Activated CD8-positive, alpha-beta T cell treated with anti-CD3 and anti-CD28 coated beads for 36 hours (primary cell): ENCODE results near the gene MAP2K5. TPM values are rescaled to one million over a fixed set of nuclear protein-coding genes. Genes with fewer than 3 reads are reported as not detected.

Experiments
- ATAC-seq: fragments of 200-7000 bp; cut with Tn5 transposase; one replicate; pipeline ENCODE4 v1.10.0; 2021; ENCODE audit warnings: mild to moderate bottlenecking, moderate library complexity
- CTCF ChIA-PET: fragments of 350-600 bp; sonication (Branson Sonifier 250); formaldehyde crosslinking; loops from one replicate; lab custom pipeline; 2021; ENCODE audit warnings: antibody characterized with exemption; lab: Charles Lee
- POLR2A ChIA-PET: fragments of 350-600 bp; sonication (Branson Sonifier 250); formaldehyde crosslinking; loops from one replicate; lab custom pipeline; 2021; ENCODE audit warnings: antibody characterized with exemption; lab: Charles Lee
- DNase-seq: peaks from one replicate; pipeline ENCODE4 v3.0.0-alpha.2; 2020
- H3K27ac Mint-ChIP-seq: one replicate; pipeline ENCODE4 v1.8.0; 2021; ENCODE audit warnings: mild to moderate bottlenecking, mixed read lengths
- H3K27me3 Mint-ChIP-seq: one replicate; pipeline ENCODE4 v1.8.0; 2021; ENCODE audit warnings: mixed read lengths
- H3K36me3 Mint-ChIP-seq: one replicate; pipeline ENCODE4 v1.8.0; 2021; ENCODE audit warnings: low read depth, mixed read lengths
- H3K4me1 Mint-ChIP-seq: one replicate; pipeline ENCODE4 v1.8.0; 2021; ENCODE audit warnings: low read depth, mixed read lengths
- H3K4me3 Mint-ChIP-seq: one replicate; pipeline ENCODE4 v1.8.0; 2021; ENCODE audit warnings: mild to moderate bottlenecking, moderate library complexity, mixed read lengths
- H3K9me3 Mint-ChIP-seq: one replicate; pipeline ENCODE4 v1.8.0; 2021; ENCODE audit warnings: mixed read lengths
- CTCF ChIP-seq: fragments of 200-600 bp; IDR thresholded peaks from one replicate; pipeline ENCODE4 v1.8.0; 2022; ENCODE audit warnings: antibody characterized with exemption, mild to moderate bottlenecking
- intact Hi-C: fragments of 100-400 bp; cut with micrococcal nuclease; formaldehyde crosslinking; loops from one replicate; pipeline ENCODE4 v1.10.0; 2022
- total RNA-seq, 2 experiments: library from RNA; stranded (reverse); gene quantifications; one replicate each; pipeline ENCODE4 v1.2.3, GENCODE V29; 2021

Gene MAP2K5
- total RNA-seq, 2 experiments from 2014 or later = 19.0 to 21.1 TPM

- TF ChIP-seq CTCF = no peak
- CTCF ChIA-PET = interaction anchor here (0.6 to 1.2 kb wide), 2 partner anchors 30 to 44 kb away, joined by 4 read pairs; no protein-coding TSS in a partner anchor
- Mint-ChIP-seq H3K4me3 (no peak overlapping the region), H3K27me3 (no peaks in the 10 kb centered on the region), H3K9me3 (no peaks in the 10 kb centered on the region), H3K36me3 (peaks cover 16% of the 10 kb centered on the region), H3K27ac (no peak overlapping the region), H3K4me1 (peaks cover 37% of the 10 kb centered on the region)
- POLR2A ChIA-PET = no interaction called here
- ATAC-seq (no peak), DNase-seq (no peak)
- intact Hi-C loops = loop anchor here (10.0 kb wide), 1 partner anchor 216 kb away; no protein-coding TSS in a partner anchor
Measured at GRCh38 chr15:67548236-67548852, 5.8 kb downstream of the MAP2K5 start.

- Mint-ChIP-seq H3K36me3 (peaks cover 16% of the 10 kb centered on the region), H3K4me1 (peaks cover 30% of the 10 kb centered on the region), H3K27ac (no peak overlapping the region), H3K4me3 (no peak overlapping the region), H3K9me3 (no peaks in the 10 kb centered on the region), H3K27me3 (no peaks in the 10 kb centered on the region)
- intact Hi-C loops = loop anchor here (10.0 kb wide), 1 partner anchor 216 kb away; no protein-coding TSS in a partner anchor
- no peak for TF ChIP-seq CTCF
- ChIA-PET CTCF (interaction anchor here (1.2 kb wide), 1 partner anchor 287 kb away, joined by 3 read pairs; no protein-coding TSS in a partner anchor), POLR2A (no interaction called here)
- DNase-seq (no peak), ATAC-seq (no peak)
Measured at GRCh38 chr15:67548862-67549651, 6.6 kb downstream of the MAP2K5 start.

- CTCF ChIA-PET = interaction anchor here (1.2 kb wide), 1 partner anchor 286 kb away, joined by 3 read pairs; no protein-coding TSS in a partner anchor
- no peak for TF ChIP-seq CTCF
- H3K27me3 Mint-ChIP-seq = no peaks in the 10 kb centered on the region
- H3K4me3 Mint-ChIP-seq = no peak overlapping the region
- DNase-seq (no peak), ATAC-seq (no peak)
- no peak overlapping the region for H3K27ac Mint-ChIP-seq
- intact Hi-C loops = loop anchor here (10.0 kb wide), 1 partner anchor 215 kb away; no protein-coding TSS in a partner anchor
- H3K9me3 Mint-ChIP-seq = no peaks in the 10 kb centered on the region
- POLR2A ChIA-PET = no interaction called here
- H3K4me1 Mint-ChIP-seq = peaks cover 23% of the 10 kb centered on the region
- H3K36me3 Mint-ChIP-seq = peaks cover 14% of the 10 kb centered on the region
Measured at GRCh38 chr15:67549736-67550135, 7.2 kb downstream of the MAP2K5 start.

- TF ChIP-seq CTCF = no peak
- DNase-seq = no peak
- intact Hi-C loops = no loop called here
- no peak overlapping the region for H3K27ac Mint-ChIP-seq
- CTCF ChIA-PET = no interaction called here
- H3K27me3 Mint-ChIP-seq = no peaks in the 10 kb centered on the region
- peaks cover 21% of the 10 kb centered on the region for H3K4me1 Mint-ChIP-seq
- POLR2A ChIA-PET = interaction anchor here (0.6 kb wide), 1 partner anchor 29 kb away, joined by 3 read pairs; no protein-coding TSS in a partner anchor
- H3K4me3 Mint-ChIP-seq = no peak overlapping the region
- no peaks in the 10 kb centered on the region for H3K9me3 Mint-ChIP-seq
- H3K36me3 Mint-ChIP-seq = peaks cover 14% of the 10 kb centered on the region
- no peak for ATAC-seq
Measured at GRCh38 chr15:67550522-67550921, 8.0 kb downstream of the MAP2K5 start.
